K562 (cell line): ENCODE measurements around the gene OR2AG1. TPM values are rescaled to one million over a fixed set of nuclear protein-coding genes. Genes with fewer than 3 reads are reported as not detected.
A peak's percentile ranks its signal among the peaks of the same experiment; 100 is the strongest.

Experiments used
- ARID2 ChIP-seq: fragments of 450-650 bp; IDR thresholded peaks from 2 replicates; pipeline ENCODE4 v1.6.1; 2017; ENCODE audit warnings: antibody characterized with exemption, mild to moderate bottlenecking
- CBFB ChIP-seq: sonication (generic); formaldehyde crosslinking; IDR thresholded peaks from 2 replicates; pipeline ENCODE4 v1.4.0; 2020; ENCODE audit warnings: mild to moderate bottlenecking, missing genetic modification reagents
- CHD4 ChIP-seq: fragments of 200-600 bp; sonication (generic); IDR thresholded peaks from 3 replicates; pipeline ENCODE4 v1.6.1; 2012; ENCODE audit warnings: low read depth, mild to moderate bottlenecking, mixed read lengths, low read length, inconsistent platforms; ENCODE audit not compliant: insufficient read depth, insufficient replicate concordance, poor library complexity, severe bottlenecking
- ETS2 ChIP-seq: IDR thresholded peaks from 2 replicates; pipeline ENCODE4 v1.6.1; 2016; ENCODE audit warnings: borderline replicate concordance, missing genetic modification characterization, mild to moderate bottlenecking, moderate library complexity, missing compliant biosample characterization; ENCODE audit not compliant: poor library complexity, severe bottlenecking
- FOS ChIP-seq: IDR thresholded peaks from 3 replicates; pipeline ENCODE4 v1.6.1; 2011; ENCODE audit not compliant: insufficient read length; ENCODE audit errors: extremely low read depth
- HMBOX1 ChIP-seq: sonication (generic); IDR thresholded peaks from 2 replicates; pipeline ENCODE4 v1.6.1; 2016
- HMG20A ChIP-seq: fragments of 450-650 bp; formaldehyde crosslinking; conservative IDR thresholded peaks from 2 replicates; pipeline ENCODE4 v1.4.0; 2020; ENCODE audit warnings: mild to moderate bottlenecking, mixed read lengths
- TAF1 ChIP-seq: IDR thresholded peaks from 2 replicates; pipeline ENCODE4 v1.6.1; 2011; ENCODE audit warnings: mild to moderate bottlenecking, low read length, moderate library complexity; ENCODE audit not compliant: insufficient read depth, control insufficient read depth, severe bottlenecking; ENCODE audit errors: extremely low read depth
- TBL1XR1 ChIP-seq, 2 experiments: IDR thresholded peaks; 2 replicates each; pipeline ENCODE4 v1.6.1; 2012; ENCODE audit warnings: improper control_type of control experiment in 2 of 2, low read length in 2 of 2, mild to moderate bottlenecking in 1 of 2
- ZC3H11A ChIP-seq: IDR thresholded peaks from 2 replicates; pipeline ENCODE4 v1.6.1; 2012; ENCODE audit warnings: low read depth, low read length, improper control_type of control experiment
- ZNF445 ChIP-seq: fragments of 250-450 bp; sonication (Bioruptor Pico); IDR thresholded peaks from 2 replicates; pipeline ENCODE4 v1.4.0; 2020; ENCODE audit warnings: low read depth, mild to moderate bottlenecking, moderate library complexity
- ZNF586 ChIP-seq: fragments of 450-650 bp; formaldehyde crosslinking; conservative IDR thresholded peaks from 2 replicates; pipeline ENCODE4 v1.4.0; 2020; ENCODE audit warnings: mild to moderate bottlenecking, moderate library complexity
- ZNF764 ChIP-seq: fragments of 250-450 bp; sonication (Bioruptor Pico); IDR thresholded peaks from 2 replicates; pipeline ENCODE4 v1.4.0; 2020; ENCODE audit warnings: low read depth, mild to moderate bottlenecking, moderate library complexity
- polyA plus RNA-seq, 8 experiments: library from polyadenylated mRNA; depleted of rRNA in 4 of 8; stranded (reverse) in 5 of 8; unstranded in 3 of 8; fragments of >200 nt; fragmentation: Nextera tagmentation in 2 of 8; fragmentation: Illumina TruSeq in 1 of 8; extraction: Ambion mirVana in 2 of 8; extraction: Trizol in 1 of 8; gene quantifications; 2 replicates each; pipeline versions ENCODE4 v1.2.1 to v1.2.3, GENCODE V29; 2011 to 2014; ENCODE audit warnings: inconsistent platforms in 1 of 8, missing spikeins in 1 of 8
- total RNA-seq, 7 experiments: library from RNA; depleted of rRNA in 6 of 7; stranded (reverse); fragments of >200 nt in 6 of 7; fragmentation: Illumina TruSeq in 2 of 7; extraction: Trizol in 2 of 7; gene quantifications; 2 replicates each; pipeline versions ENCODE4 v1.2.1 to v1.2.3, GENCODE V29; 2011 to 2021; ENCODE audit warnings: low replicate concordance in 1 of 7
- TF ChIP-seq, protein P1 (sequence below), 2 experiments: fragments of 450-650 bp in 1 of 2; sonication (generic) in 1 of 2; formaldehyde crosslinking in 1 of 2; IDR thresholded peaks; 2 replicates each; pipeline versions ENCODE4 v1.7.1 to v1.9.0; 2016 to 2022; ENCODE audit warnings: inconsistent platforms in 1 of 2, mild to moderate bottlenecking in 1 of 2, missing genetic modification reagents in 1 of 2
- TF ChIP-seq, protein P2 (sequence below): sonication (generic); formaldehyde crosslinking; IDR thresholded peaks from 2 replicates; pipeline ENCODE4 v1.8.1; 2023; ENCODE audit warnings: mild to moderate bottlenecking, missing genetic modification reagents

The OR2AG1 gene
- total and polyA plus RNA-seq, 9 of the 15 experiments (the other 6 are each of a cell fraction or from before 2014, with no cell fraction given): 0.05 to 0.11 (median 0.07) TPM; not detected in 5

DNA sequence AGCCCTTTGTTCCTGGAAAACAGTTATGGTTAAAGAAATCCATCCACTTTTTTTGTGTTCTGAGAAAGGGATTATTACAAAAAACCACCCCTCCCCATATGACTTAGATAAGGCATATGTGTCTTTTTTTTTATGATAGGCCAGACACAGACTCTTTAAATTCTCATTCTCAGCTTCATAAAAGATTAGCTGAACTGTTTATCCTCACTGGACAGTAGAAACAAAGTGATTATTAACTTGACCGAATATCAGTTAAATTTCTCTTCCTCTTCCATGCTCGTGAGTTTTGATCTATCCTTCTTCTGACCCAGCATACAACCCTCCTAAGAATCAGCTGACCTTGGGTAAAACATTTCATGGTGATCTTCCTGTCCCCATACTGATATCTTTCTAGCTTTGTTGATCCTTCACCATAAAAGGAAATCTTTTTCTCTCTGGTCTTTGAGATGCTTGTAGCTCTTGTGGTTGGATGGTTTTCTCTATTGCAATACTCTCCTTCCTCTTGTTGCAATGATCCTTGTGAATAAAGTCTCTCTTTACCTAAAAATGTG is 37.3 kb upstream of the OR2AG1 start (continued):
- no peak for TF ChIP-seq TAF1
- TF ChIP-seq ETS2 (tag): no peak
- no peak for TF ChIP-seq HMG20A (CRISPR knock-in tag)
- peak; percentile 56 for TF ChIP-seq CHD4
- TF ChIP-seq, protein P1, sequence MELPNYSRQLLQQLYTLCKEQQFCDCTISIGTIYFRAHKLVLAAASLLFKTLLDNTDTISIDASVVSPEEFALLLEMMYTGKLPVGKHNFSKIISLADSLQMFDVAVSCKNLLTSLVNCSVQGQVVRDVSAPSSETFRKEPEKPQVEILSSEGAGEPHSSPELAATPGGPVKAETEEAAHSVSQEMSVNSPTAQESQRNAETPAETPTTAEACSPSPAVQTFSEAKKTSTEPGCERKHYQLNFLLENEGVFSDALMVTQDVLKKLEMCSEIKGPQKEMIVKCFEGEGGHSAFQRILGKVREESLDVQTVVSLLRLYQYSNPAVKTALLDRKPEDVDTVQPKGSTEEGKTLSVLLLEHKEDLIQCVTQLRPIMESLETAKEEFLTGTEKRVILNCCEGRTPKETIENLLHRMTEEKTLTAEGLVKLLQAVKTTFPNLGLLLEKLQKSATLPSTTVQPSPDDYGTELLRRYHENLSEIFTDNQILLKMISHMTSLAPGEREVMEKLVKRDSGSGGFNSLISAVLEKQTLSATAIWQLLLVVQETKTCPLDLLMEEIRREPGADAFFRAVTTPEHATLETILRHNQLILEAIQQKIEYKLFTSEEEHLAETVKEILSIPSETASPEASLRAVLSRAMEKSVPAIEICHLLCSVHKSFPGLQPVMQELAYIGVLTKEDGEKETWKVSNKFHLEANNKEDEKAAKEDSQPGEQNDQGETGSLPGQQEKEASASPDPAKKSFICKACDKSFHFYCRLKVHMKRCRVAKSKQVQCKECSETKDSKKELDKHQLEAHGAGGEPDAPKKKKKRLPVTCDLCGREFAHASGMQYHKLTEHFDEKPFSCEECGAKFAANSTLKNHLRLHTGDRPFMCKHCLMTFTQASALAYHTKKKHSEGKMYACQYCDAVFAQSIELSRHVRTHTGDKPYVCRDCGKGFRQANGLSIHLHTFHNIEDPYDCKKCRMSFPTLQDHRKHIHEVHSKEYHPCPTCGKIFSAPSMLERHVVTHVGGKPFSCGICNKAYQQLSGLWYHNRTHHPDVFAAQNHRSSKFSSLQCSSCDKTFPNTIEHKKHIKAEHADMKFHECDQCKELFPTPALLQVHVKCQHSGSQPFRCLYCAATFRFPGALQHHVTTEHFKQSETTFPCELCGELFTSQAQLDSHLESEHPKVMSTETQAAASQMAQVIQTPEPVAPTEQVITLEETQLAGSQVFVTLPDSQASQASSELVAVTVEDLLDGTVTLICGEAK (IDR thresholded peaks at IDR 0.05): no peak
- TF ChIP-seq, protein P1 (CRISPR knock-in tag; IDR thresholded peaks at IDR 0.05): no peak
- TF ChIP-seq, protein P2, sequence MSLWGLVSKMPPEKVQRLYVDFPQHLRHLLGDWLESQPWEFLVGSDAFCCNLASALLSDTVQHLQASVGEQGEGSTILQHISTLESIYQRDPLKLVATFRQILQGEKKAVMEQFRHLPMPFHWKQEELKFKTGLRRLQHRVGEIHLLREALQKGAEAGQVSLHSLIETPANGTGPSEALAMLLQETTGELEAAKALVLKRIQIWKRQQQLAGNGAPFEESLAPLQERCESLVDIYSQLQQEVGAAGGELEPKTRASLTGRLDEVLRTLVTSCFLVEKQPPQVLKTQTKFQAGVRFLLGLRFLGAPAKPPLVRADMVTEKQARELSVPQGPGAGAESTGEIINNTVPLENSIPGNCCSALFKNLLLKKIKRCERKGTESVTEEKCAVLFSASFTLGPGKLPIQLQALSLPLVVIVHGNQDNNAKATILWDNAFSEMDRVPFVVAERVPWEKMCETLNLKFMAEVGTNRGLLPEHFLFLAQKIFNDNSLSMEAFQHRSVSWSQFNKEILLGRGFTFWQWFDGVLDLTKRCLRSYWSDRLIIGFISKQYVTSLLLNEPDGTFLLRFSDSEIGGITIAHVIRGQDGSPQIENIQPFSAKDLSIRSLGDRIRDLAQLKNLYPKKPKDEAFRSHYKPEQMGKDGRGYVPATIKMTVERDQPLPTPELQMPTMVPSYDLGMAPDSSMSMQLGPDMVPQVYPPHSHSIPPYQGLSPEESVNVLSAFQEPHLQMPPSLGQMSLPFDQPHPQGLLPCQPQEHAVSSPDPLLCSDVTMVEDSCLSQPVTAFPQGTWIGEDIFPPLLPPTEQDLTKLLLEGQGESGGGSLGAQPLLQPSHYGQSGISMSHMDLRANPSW: no peak
- TF ChIP-seq FOS: no peak
- no peak for TF ChIP-seq ZNF445 (CRISPR knock-in tag)
- no peak for TF ChIP-seq ZNF586 (CRISPR knock-in tag)
- TF ChIP-seq TBL1XR1 (IDR thresholded peaks at IDR 0.05; ENCODE audit: low read length in 2 of 2): no peak
- no peak for TF ChIP-seq HMBOX1
- TF ChIP-seq CBFB (CRISPR knock-in tag): no peak
- TF ChIP-seq ZC3H11A: no peak
- no peak for TF ChIP-seq ARID2
- no peak for TF ChIP-seq ZNF764 (CRISPR knock-in tag)
